Muscle of leg (tissue), 16 donors: ENCODE data around the gene POU2AF2. TPM values are rescaled to one million over a fixed set of nuclear protein-coding genes. Genes with fewer than 3 reads are reported as not detected.
A peak's percentile ranks its signal among the peaks of the same experiment; 100 is the strongest.

Experiments used
- DNase-seq: peaks from one replicate; pipeline ENCODE4 v3.0.0; 2013
- H3K27ac ChIP-seq: one replicate; pipeline ENCODE4 v1.5.1; 2013; ENCODE audit warnings: mild to moderate bottlenecking, low read length, control low read depth
- H3K27me3 ChIP-seq: one replicate; pipeline ENCODE4 v1.6.1; 2013; ENCODE audit warnings: low read length; ENCODE audit not compliant: control insufficient read depth, insufficient read depth
- H3K36me3 ChIP-seq: one replicate; pipeline ENCODE4 v1.6.1; 2013; ENCODE audit warnings: low read length; ENCODE audit not compliant: control insufficient read depth, insufficient read depth
- H3K4me1 ChIP-seq: one replicate; pipeline ENCODE4 v1.6.1; 2013; ENCODE audit warnings: low read length; ENCODE audit not compliant: control insufficient read depth, insufficient read depth
- H3K4me3 ChIP-seq: one replicate; pipeline ENCODE4 v1.5.1; 2013; ENCODE audit warnings: low read length, control low read depth
- H3K9me3 ChIP-seq: replicated peaks from 2 replicates; pipeline ENCODE4 v1.6.1; 2013; ENCODE audit warnings: low read depth, low read length; ENCODE audit not compliant: control insufficient read depth
- WGBS: methylation state at CpG from one replicate; pipeline ENCODE4 v1.1.5; 2013; ENCODE audit warnings: missing lambda C conversion rate; ENCODE audit not compliant: insufficient coverage; 5-methylcytosine and 5-hydroxymethylcytosine counted together
- long read RNA-seq, 11 donors: transcript quantifications; one replicate each; lab custom pipeline, GENCODE V29; 2026
- polyA plus RNA-seq, 8 donors: library from polyadenylated mRNA; unstranded; fragments of 120-200 nt; gene quantifications; one replicate each; pipeline versions ENCODE4 v1.2.1 to v1.2.3, GENCODE V29; 2013; ENCODE audit warnings: inconsistent platforms in 1 of 8, low replicate concordance in 1 of 8; ENCODE audit not compliant: insufficient read length in 8 of 8, insufficient read depth in 1 of 8
- total RNA-seq: library from RNA; stranded (reverse); fragments of 120-200 nt; gene quantifications from one replicate; pipeline ENCODE4 v1.2.4, GENCODE V29; 2013

POU2AF2 gene
- total RNA-seq, result not detected
- polyA plus RNA-seq, result under 1 TPM in 1 of 8 donors, not detected in 7; 0.21 TPM
- long read RNA-seq, donor 1, result 0 reads
- long read RNA-seq, donor 2, result 0 reads
- long read RNA-seq, donor 3, result 0 reads
- long read RNA-seq, donor 4, result 0 reads
- long read RNA-seq, donor 5, result 0 reads
- long read RNA-seq, donor 6, result 0 reads
- long read RNA-seq, donor 7, result 0 reads
- long read RNA-seq, donor 8, result 0 reads
- long read RNA-seq, donor 9, result 0 reads
- long read RNA-seq, donor 10, result 0 reads
- long read RNA-seq, donor 11, result 0 reads

GRCh38 chr11:111245425-111245824, at the start of gene POU2AF2:
POU2AF2 (plus strand) TSS chr11:111245725; CDS start chr11:111245854, 129 bp downstream.
- Histone ChIP-seq H3K4me3 (no peak within 1 kb of the TSS), H3K27ac (no peak within 1 kb of the TSS), H3K27me3 (no peaks in the 10 kb centered on the region), H3K36me3 (no peaks in the 10 kb centered on the region), H3K9me3 (no peaks in the 10 kb centered on the region), H3K4me1 (no peaks in the 10 kb centered on the region)
- 71% methylated on average over 1 of the region's 1 CpG for WGBS
- no peak for DNase-seq

- no peak for DNase-seq
- no peaks in the 10 kb centered on the region for H3K9me3 ChIP-seq
- H3K4me1 ChIP-seq, result no peaks in the 10 kb centered on the region
- WGBS, result no CpG with 5 or more reads among the region's 3 CpGs
- no peaks in the 10 kb centered on the region for H3K27me3 ChIP-seq
- H3K27ac ChIP-seq, result no peak overlapping the region
- H3K36me3 ChIP-seq, result no peaks in the 10 kb centered on the region
- H3K4me3 ChIP-seq, result no peak overlapping the region
Observed at GRCh38 chr11:111200010-111200534, 45.5 kb upstream of the POU2AF2 start.

DNA sequence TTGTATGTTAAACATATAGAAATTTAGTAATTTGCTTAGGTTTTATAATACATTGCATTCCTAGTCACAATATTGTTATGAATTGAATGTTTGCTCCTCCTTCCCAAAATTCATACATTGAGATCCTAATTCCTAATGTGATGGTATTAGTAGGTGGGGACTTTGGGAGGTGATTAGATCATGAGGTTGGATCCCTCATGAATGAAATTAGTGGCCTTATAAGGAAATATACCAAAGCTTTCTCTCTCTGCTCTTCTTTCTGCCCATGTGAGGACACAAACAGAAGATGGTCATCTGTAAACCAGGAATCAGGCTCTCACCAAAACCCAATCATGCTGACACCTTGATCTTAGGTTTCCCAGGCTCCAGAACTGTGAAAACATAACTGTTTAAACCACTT, 41.3 kb upstream of the POU2AF2 start:
- Histone ChIP-seq H3K4me3 (no peak overlapping the region), H3K9me3 (no peaks in the 10 kb centered on the region), H3K27me3 (no peaks in the 10 kb centered on the region), H3K4me1 (no peaks in the 10 kb centered on the region), H3K36me3 (no peaks in the 10 kb centered on the region), H3K27ac (no peak overlapping the region)
- DNase-seq, result no peak

DNA sequence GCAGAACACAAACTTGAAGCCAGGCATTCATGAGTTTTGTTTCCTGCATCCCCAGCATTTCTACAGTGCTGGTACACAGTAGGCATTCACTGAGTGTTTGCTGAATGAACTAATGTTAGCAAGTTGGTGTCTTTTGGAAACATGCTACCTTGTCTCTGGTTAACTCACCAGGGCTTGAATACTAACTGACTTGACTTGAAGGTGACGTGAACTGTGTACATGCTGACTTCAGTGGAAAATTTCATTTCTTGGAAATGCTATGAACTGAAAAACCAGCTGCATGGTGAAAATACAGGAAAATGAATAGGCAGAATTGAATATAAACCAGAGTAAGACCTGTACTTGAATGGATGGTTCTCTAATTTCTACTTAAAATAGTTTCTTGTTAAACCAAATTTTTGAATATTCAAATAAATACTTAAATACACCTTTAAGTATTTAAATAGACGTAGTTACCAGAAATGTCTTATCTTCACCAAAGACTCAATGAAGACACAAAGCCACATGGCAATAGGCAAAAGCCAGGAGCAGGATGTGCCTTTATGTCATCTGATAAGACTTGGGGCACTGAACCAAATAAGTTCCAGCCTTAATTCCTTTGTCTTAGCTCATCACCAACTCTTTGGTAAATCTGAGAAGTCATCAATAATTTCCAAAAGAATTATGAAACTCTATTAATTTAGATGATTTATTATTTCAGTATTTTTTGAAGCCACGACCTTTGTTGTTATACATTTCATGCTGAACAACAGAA, 39.7 kb upstream of the POU2AF2 start:
- WGBS, result 83% methylated on average over 1 of the region's 3 CpGs
- Histone ChIP-seq H3K9me3 (no peaks in the 10 kb centered on the region), H3K4me3 (no peak overlapping the region), H3K27ac (no peak overlapping the region), H3K4me1 (no peaks in the 10 kb centered on the region), H3K36me3 (no peaks in the 10 kb centered on the region), H3K27me3 (no peaks in the 10 kb centered on the region)
- peak; percentile 68 for DNase-seq

- no CpG with 5 or more reads among the region's 1 CpG for whole genome bisulfite sequencing
- Histone ChIP-seq H3K27ac (no peak overlapping the region), H3K4me3 (no peak overlapping the region), H3K9me3 (no peaks in the 10 kb centered on the region), H3K4me1 (no peaks in the 10 kb centered on the region), H3K27me3 (no peaks in the 10 kb centered on the region), H3K36me3 (no peaks in the 10 kb centered on the region)
- DNase-seq, result no peak
Observed at GRCh38 chr11:111206472-111206871, 39.1 kb upstream of the POU2AF2 start.

DNA sequence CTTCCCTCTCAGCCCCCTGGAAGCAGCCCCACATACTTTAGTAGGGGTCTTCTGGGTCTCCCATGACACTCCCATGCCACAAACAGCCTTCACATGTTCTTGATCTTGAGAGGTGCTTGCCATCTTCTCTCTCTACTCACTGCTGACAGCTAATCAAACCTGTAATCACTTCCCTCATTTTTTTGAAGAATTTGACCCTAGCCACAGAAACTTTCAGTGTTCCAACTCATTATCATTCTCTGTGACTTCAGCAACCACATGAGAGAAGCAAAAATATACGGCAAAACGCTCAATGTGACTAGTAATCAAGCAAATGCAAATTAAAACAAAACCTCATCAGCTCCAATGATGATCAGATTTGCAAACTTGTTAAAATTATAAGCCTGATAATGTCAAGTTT, 38.3 kb upstream of the POU2AF2 start:
- Histone ChIP-seq H3K36me3 (no peaks in the 10 kb centered on the region), H3K9me3 (no peaks in the 10 kb centered on the region), H3K27ac (no peak overlapping the region), H3K4me1 (no peaks in the 10 kb centered on the region), H3K27me3 (no peaks in the 10 kb centered on the region), H3K4me3 (no peak overlapping the region)
- DNase-seq, result no peak
- whole genome bisulfite sequencing, result no CpG with 5 or more reads among the region's 2 CpGs

GRCh38 chr11:111209543-111210355, 35.8 kb upstream of the POU2AF2 start:
- WGBS, result no CpG with 5 or more reads among the region's 4 CpGs

GRCh38 chr11:111213256-111213655, 32.3 kb upstream of the POU2AF2 start:
- DNase-seq, result no peak
- WGBS, result 95% methylated on average over 3 of the region's 3 CpGs
- Histone ChIP-seq H3K27ac (no peak overlapping the region), H3K4me1 (no peaks in the 10 kb centered on the region), H3K9me3 (no peaks in the 10 kb centered on the region), H3K36me3 (no peaks in the 10 kb centered on the region), H3K4me3 (no peak overlapping the region), H3K27me3 (no peaks in the 10 kb centered on the region)

More at GRCh38 chr11:111209543-111210355, 35.8 kb upstream of the POU2AF2 start:
- Histone ChIP-seq H3K4me3 (no peak overlapping the region), H3K27ac (no peak overlapping the region), H3K36me3 (no peaks in the 10 kb centered on the region), H3K27me3 (no peaks in the 10 kb centered on the region), H3K4me1 (no peaks in the 10 kb centered on the region), H3K9me3 (no peaks in the 10 kb centered on the region)
- DNase-seq, result no peak

- Histone ChIP-seq H3K27me3 (no peaks in the 10 kb centered on the region), H3K36me3 (no peaks in the 10 kb centered on the region), H3K27ac (no peak overlapping the region), H3K4me1 (no peaks in the 10 kb centered on the region), H3K9me3 (peaks cover 3% of the 10 kb centered on the region), H3K4me3 (no peak overlapping the region)
- DNase-seq, result no peak
Observed at GRCh38 chr11:111220721-111221120, 24.8 kb upstream of the POU2AF2 start.

DNA sequence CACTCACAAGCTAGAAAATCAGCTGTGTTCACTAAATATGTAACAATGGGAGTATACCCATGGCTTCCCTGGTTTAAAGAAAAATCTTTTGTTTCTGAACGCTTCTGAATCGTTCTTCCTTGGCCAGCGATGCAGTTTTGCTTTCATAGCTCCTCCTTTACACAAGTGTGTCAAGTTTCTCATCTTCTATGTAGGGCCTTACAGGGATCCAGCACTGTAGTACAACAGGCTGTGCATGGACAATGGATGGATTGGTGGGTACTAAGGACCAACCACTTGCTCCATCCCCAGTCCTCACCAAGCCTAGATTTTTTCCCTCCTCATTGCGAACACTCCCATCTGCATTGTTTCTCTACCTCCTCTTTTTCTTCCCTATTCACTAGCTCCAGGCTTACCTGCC, 24.3 kb upstream of the POU2AF2 start:
- Histone ChIP-seq H3K9me3 (peaks cover 3% of the 10 kb centered on the region), H3K4me3 (no peak overlapping the region), H3K27ac (no peak overlapping the region), H3K27me3 (no peaks in the 10 kb centered on the region), H3K4me1 (no peaks in the 10 kb centered on the region), H3K36me3 (no peaks in the 10 kb centered on the region)
- 20% methylated on average over 1 of the region's 4 CpGs for WGBS
- DNase-seq, result peak; percentile 44
